Epithelial cell of proximal tubule (primary cell): ENCODE measurements around the gene UBE2Q2. TPM values are rescaled to one million over a fixed set of nuclear protein-coding genes. Genes with fewer than 3 reads are reported as not detected.

Source experiments
- DNase-seq: peaks from one replicate; pipeline ENCODE4 v3.0.0-alpha.2; 2011; ENCODE audit warnings: low read depth
- H3K4me3 ChIP-seq: 2 replicates; pipeline ENCODE4 v1.5.1; 2011; ENCODE audit warnings: low read depth, mild to moderate bottlenecking, low read length
- total RNA-seq: library from RNA; depleted of rRNA; stranded (reverse); fragments of >200 nt; gene quantifications from 2 replicates; pipeline ENCODE4 v1.2.3, GENCODE V29; 2015
- TF ChIP-seq, protein P1 (sequence below): conservative IDR thresholded peaks from 2 replicates; pipeline ENCODE4 v1.5.1; 2012; ENCODE audit warnings: low read depth, mild to moderate bottlenecking, low read length

UBE2Q2 gene
- total RNA-seq, 1 donor from 2014 or later: 40.9 TPM

DNA sequence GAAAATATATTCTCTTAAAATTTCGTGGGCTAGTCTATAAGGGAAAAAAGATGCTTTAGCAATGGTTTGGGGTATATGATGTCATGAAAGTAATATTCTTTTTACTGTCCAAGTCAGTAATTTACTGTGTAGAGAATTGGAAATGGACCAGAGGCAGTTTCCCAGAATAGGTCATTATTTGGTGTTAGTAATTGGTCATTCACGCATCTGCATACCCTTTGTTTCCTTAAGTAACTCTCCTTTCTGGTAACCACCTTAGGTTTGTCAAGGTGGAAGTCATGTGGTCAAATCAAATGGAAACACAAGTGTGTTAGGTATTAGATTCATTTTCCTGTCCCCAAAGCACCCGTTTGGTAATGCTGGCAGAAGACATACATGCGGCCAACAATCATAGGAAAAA lies 84.4 kb downstream of the UBE2Q2 start:
- TF ChIP-seq, protein P1, sequence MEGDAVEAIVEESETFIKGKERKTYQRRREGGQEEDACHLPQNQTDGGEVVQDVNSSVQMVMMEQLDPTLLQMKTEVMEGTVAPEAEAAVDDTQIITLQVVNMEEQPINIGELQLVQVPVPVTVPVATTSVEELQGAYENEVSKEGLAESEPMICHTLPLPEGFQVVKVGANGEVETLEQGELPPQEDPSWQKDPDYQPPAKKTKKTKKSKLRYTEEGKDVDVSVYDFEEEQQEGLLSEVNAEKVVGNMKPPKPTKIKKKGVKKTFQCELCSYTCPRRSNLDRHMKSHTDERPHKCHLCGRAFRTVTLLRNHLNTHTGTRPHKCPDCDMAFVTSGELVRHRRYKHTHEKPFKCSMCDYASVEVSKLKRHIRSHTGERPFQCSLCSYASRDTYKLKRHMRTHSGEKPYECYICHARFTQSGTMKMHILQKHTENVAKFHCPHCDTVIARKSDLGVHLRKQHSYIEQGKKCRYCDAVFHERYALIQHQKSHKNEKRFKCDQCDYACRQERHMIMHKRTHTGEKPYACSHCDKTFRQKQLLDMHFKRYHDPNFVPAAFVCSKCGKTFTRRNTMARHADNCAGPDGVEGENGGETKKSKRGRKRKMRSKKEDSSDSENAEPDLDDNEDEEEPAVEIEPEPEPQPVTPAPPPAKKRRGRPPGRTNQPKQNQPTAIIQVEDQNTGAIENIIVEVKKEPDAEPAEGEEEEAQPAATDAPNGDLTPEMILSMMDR: no peak
- DNase-seq: no peak
- no peak overlapping the region for H3K4me3 ChIP-seq

DNA sequence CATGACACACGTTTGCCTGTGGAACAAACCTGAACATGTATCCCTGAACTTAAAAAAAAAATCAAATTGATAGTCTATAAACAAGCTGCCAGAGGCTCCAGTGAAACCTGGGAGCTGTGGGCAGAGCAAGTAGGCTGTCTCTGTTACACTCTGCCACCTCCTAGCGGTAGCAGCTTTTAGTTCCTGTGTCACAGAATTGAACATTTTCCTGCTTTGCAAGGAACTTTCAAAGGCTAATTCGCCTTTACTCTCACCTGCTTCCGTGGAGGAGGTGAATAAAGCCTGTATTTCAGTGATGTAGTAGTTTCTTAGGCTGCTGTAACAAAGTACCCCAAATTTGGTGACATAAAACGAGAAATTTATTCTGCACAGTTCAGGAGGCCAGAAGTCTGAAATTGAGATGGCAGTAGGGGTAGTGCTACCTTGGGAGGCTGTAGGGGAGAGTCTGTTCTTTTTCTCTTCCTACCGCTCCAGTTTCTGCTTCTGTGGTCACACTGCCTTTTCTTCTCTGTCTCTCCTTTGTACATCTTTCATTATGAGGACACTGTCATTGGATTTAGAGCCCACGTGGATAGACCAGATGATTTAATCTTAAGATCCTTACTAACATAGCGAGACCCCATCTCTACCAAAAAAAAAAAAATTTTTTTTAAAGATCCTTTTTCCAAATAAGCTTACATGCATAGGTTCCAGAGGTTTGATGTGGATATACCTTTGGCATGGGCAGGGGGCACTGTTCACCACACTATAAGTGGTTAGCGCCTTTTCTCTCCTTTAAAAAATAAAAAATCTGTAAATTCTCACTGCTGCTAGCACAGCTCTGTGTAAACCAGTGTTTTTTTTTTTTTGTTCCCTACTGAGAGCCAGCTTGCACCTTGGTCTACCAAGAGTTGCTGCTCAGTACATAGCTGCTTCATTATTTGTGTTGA lies 85.7 kb downstream of the UBE2Q2 start:
- DNase-seq: no peak
- no peak overlapping the region for H3K4me3 ChIP-seq
- TF ChIP-seq, protein P1: peak; percentile 51

DNA sequence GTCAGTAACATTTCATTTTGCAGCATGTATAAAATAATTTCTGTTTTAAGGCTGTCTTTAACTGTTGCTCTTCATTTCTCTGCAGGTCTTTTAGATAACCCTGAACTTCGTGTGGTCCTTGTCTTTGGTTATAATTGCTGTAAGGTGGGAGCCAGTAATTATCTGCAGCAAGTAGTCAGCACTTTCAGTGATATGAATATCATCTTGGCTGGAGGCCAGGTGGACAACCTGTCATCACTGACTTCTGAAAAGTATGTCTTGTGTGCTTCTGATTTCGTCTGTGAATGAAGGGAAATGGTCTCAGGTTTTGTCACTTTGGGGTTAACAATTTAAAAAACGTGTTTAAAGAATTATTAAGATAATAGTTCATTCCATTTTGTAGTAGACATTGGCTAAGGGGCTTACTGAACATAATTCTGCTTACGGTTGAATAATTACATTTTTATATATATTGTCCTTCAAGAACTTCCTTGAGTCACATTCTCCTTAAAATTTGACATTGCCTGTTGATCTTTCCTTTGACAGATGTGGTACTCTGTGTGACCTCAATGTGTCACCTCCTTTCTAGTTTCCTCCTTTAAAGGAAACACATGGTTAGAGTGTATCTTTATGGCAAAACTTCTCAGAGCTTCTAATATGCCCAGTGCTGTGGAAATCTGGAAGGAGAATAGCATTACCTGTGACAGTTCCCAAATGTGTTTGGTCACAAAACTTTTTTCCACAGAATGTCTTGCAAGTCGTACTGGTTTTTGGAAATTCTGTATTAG lies 86.7 kb downstream of the UBE2Q2 start:
- TF ChIP-seq, protein P1: no peak
- DNase-seq: no peak

DNA sequence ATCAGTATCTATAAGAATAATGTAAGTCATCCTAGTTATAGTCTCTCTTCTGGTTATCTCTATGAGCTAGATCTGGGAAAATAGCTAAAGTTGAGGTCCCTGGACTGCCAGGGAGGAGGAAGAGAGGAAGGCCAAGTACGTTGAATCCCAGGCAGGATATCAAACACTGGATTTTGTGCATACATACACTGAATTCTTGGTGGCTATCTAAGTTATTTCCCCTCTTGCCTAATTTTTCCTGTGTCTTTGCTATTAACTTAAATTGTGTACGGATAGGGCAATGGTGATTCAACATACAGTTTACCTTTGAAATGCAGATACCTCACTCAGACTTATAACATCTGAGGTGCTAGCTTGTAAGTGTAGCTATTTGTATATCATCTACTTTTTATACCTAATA lies 87.6 kb downstream of the UBE2Q2 start:
- no peak for DNase-seq
- H3K4me3 ChIP-seq: no peak overlapping the region
- TF ChIP-seq, protein P1: no peak

More for the DNA sequence above, 86.7 kb downstream of the UBE2Q2 start:
- H3K4me3 ChIP-seq: no peak overlapping the region

DNA sequence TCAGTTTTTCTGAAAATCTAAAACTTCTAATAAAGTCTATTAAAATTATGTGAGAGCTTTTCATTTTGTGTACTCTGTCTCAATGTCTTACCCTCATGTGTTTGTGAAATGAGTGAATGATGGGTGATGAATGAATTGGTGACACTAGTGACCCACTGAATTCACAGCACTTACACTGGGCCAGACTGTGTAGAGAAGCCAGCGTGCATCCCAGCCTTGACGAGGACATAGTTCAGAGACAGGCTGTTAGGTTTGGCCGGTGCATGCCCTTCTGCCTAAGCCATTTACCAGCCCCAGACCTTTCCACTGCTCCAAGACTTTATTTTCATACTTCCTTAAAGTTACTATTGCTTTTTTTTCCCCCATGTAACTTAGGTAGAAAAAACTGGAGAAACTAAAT lies 99.2 kb downstream of the UBE2Q2 start:
- no peak overlapping the region for H3K4me3 ChIP-seq
- DNase-seq: no peak
- TF ChIP-seq, protein P1: no peak

DNA sequence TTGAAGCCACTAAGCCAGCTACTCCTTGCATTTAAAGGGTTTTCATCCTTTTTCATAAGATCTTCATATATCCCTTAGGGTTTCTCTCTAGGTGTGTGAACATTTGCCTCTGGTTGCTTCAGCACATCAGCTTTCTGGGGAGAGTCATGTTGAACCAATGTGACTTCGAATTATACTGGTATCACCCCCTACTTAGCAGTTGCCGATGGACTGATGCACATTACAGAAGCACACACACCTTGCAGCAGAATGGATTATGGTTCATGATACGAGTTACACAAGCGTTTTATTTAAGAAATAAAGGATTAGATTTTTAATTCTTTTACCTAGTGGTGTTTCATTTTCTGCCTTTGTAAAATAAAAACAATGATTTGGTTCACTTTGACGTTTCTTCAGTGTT lies 100.0 kb downstream of the UBE2Q2 start:
- H3K4me3 ChIP-seq: no peak overlapping the region
- TF ChIP-seq, protein P1: no peak
- no peak for DNase-seq
